ENCODE results near the gene VPS35.

- TF ChIP-seq EZH2 (conservative IDR thresholded peaks at IDR 0.05; ENCODE audit: low read depth, low read length) (no peak), HMG20A (CRISPR knock-in tag; IDR thresholded peaks at IDR 0.05; ENCODE audit: borderline replicate concordance) (no peak), CTCF (CRISPR knock-in tag; IDR thresholded peaks at IDR 0.05) (no peak), ZBTB14 (CRISPR knock-in tag; IDR thresholded peaks at IDR 0.05) (no peak), ZNF274 (CRISPR knock-in tag; IDR thresholded peaks at IDR 0.05) (no peak), ZBTB46 (CRISPR knock-in tag; IDR thresholded peaks at IDR 0.05; ENCODE audit: borderline replicate concordance) (no peak), ELF4 (CRISPR knock-in tag; IDR thresholded peaks at IDR 0.05; ENCODE audit: borderline replicate concordance) (no peak)
These were observed 75.0 kb downstream of the VPS35 start for GRCh38 chr16:46614006-46614405.
